HEK293 (cell line): ENCODE data around the gene PCDHA2.

Experiments
- YY1 ChIP-seq: fragments of 450-650 bp; formaldehyde crosslinking; IDR thresholded peaks from 2 replicates; pipeline ENCODE4 v1.5.1; 2018; ENCODE audit warnings: missing biosample characterization, missing genetic modification characterization
- ZNF146 ChIP-seq: fragments of 450-650 bp; formaldehyde crosslinking; IDR thresholded peaks from 2 replicates; pipeline ENCODE4 v1.5.1; 2016; ENCODE audit warnings: missing biosample characterization, missing genetic modification characterization
- ZNF24 ChIP-seq: fragments of 450-650 bp; formaldehyde crosslinking; IDR thresholded peaks from 2 replicates; pipeline ENCODE4 v1.5.1; 2016; ENCODE audit warnings: missing biosample characterization, missing genetic modification characterization
- ZNF48 ChIP-seq: fragments of 450-650 bp; formaldehyde crosslinking; IDR thresholded peaks from 2 replicates; pipeline ENCODE4 v1.5.1; 2016; ENCODE audit warnings: missing biosample characterization, missing genetic modification characterization
- ZNF660 ChIP-seq: fragments of 450-650 bp; IDR thresholded peaks from 2 replicates; pipeline ENCODE4 v1.5.1; 2018; ENCODE audit warnings: missing biosample characterization, mild to moderate bottlenecking, missing genetic modification characterization

DNA sequence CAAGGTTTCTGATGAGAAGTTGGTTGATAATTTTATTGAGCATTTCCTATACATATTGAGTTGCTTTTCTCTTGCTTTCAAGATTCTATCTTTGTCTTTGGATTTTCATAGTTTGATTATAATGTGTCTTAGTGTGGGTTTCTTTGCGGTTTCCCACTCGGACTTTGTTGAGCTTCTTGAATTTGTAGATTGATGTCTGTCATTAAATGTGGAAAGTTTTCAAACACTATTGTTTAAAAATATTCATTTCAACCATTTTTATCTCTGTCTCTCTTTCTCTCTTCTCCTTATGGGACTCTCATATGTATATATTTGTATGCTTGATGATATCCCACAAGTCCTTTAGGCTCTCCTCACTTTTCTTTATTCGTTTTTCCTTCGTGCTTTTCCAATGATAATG lies 27.2 kb upstream of the PCDHA2 start:
- TF ChIP-seq ZNF24 (tag by site-specific recombination) (no peak), YY1 (tag by site-specific recombination) (no peak), ZNF146 (no peak), ZNF48 (tag by site-specific recombination) (no peak), ZNF660 (tag by site-specific recombination) (no peak)
